Cardiac fibroblast (primary cell): ENCODE results near the gene SELENOO.

Experiments
- DNase-seq, 2 donors: peaks; one replicate each; pipeline versions ENCODE4 v3.0.0 to v3.0.0-alpha.2; 2010; ENCODE audit warnings: low read depth in 2 of 2
- H3K4me3 ChIP-seq, 2 donors: replicated peaks in 1 of 2; 1 replicate in 1 of 2; 2 replicates in 1 of 2; pipeline ENCODE4 v1.5.1; 2011; ENCODE audit warnings: low read depth in 2 of 2, low read length in 2 of 2, mild to moderate bottlenecking in 2 of 2, moderate library complexity in 1 of 2
- TF ChIP-seq, protein P1 (sequence below): IDR thresholded peaks from one replicate; pipeline ENCODE4 v1.5.1; 2011; ENCODE audit warnings: low read depth, mild to moderate bottlenecking, low read length, inconsistent platforms

Gene SELENOO

DNA sequence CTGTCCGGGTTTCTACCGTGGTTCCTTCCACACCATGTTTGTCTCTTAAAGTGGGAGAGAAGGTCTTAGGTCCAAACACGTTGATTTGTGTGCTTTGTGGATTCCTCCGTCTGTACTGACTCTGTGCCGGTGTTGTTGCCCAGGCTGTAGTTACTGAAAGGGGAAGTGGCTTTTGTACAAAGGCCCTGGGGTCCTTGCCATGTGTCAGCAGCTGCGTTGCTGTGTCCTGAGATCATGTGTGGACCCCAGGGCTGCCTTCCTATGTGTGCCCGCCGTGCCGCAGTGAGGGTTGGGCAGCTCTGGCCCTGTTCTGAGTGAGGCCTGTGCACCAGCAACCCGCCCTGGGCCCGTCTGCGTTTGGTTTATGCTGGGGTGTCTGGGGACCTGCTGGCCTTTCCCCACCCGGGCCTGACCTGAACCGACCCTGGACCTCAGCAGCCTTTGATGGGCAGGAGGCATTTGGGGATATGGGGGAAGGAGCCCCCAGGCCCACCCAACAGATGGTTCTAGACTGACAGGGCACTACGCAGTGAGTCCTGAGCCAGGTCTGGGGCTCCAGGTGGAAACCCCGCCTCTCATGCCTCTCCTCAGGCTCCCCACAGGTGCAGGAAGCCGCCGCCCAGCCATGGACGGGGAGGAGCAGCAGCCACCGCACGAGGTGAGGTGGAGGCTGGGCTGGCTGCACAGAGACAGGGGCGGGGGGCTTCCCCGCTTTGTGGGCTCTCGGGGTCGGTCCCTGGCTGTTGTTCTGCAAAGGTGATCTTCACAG, 8.2 kb upstream of the SELENOO start:
- H3K4me3 ChIP-seq = no peak overlapping the region
- TF ChIP-seq, protein P1, sequence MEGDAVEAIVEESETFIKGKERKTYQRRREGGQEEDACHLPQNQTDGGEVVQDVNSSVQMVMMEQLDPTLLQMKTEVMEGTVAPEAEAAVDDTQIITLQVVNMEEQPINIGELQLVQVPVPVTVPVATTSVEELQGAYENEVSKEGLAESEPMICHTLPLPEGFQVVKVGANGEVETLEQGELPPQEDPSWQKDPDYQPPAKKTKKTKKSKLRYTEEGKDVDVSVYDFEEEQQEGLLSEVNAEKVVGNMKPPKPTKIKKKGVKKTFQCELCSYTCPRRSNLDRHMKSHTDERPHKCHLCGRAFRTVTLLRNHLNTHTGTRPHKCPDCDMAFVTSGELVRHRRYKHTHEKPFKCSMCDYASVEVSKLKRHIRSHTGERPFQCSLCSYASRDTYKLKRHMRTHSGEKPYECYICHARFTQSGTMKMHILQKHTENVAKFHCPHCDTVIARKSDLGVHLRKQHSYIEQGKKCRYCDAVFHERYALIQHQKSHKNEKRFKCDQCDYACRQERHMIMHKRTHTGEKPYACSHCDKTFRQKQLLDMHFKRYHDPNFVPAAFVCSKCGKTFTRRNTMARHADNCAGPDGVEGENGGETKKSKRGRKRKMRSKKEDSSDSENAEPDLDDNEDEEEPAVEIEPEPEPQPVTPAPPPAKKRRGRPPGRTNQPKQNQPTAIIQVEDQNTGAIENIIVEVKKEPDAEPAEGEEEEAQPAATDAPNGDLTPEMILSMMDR = no peak

DNA sequence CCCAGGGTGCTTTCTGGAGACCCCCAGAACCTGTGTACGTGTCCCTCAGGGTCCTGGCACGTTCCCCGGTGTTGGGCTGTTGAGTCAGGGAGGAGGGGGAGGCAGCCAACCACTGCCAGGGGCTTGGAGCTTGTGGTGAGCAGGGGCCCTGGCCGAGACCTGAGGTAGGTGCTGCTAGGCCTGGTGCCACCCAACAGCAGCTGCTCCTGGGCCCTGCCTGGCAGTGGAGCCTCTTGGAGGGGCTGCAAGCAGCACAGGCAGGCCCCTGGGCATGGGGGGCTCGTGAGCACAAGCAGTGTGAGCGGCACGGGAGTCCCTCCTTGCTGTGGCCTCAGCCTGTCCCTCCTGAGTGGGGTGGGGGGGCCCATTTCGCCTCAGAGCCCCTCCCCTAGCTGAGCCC, 7.2 kb upstream of the SELENOO start:
- DNase-seq = no peak
- TF ChIP-seq, protein P1 = no peak
- no peak overlapping the region for H3K4me3 ChIP-seq

More for the DNA sequence above, 8.2 kb upstream of the SELENOO start:
- DNase-seq = no peak

DNA sequence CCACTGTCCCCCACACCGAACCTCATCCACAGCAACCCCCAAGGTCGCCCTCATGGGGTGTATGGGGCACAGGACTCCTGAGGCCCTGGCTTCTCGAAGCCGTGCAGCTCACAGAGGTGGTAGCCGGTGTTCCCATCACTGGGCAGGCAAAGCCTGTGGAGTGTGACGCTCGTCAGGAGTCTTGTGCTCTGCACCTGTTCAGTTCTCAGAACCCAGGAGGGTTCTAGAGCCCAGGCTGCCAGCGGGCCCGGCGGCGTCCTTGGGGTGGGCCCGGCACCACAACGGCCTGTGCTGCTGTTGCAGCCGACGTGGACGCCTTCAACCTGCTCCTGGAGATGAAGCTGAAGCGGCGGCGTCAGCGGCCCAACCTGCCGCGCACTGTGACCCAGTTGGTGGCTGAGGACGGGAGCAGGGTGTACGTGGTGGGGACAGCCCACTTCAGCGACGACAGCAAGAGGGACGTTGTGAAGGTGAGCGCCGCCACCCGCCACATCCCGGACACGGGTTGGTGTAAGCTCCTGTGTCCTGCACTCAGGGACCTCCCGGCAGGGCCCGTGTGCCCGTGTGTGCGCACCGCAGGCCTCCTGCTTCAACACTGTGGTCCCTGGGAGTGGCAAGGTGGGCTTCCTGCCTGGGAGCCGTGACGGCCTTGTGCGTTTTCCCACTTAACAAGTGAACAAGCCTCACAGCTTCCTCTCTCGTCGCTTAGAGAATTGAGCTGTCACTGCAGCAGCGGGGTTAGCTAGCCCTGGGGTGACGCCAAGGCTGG, 6.6 kb upstream of the SELENOO start:
- DNase-seq = no peak
- TF ChIP-seq, protein P1 = no peak
- H3K4me3 ChIP-seq = no peak overlapping the region

DNA sequence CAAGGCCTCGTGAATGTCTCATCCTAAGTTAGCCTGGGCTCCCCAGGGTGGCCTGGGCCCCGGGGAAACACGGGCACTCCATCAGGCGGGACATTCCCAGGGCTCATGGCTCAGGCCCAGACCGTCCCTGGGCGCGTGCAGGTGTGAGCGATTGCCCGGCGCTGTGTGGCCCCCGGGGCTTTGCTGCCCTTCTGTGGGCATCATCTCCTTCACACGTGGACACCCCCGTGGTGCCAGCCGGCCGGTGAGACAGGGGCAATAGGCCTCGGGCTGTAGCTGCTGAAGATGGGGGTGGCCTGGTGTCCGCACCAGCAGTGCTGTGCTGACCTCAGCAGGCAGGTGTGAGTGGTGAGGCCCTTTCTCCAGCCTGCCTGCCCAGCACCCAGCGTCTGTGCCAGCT, 4.6 kb upstream of the SELENOO start:
- TF ChIP-seq, protein P1 = no peak
- H3K4me3 ChIP-seq = no peak overlapping the region

DNA sequence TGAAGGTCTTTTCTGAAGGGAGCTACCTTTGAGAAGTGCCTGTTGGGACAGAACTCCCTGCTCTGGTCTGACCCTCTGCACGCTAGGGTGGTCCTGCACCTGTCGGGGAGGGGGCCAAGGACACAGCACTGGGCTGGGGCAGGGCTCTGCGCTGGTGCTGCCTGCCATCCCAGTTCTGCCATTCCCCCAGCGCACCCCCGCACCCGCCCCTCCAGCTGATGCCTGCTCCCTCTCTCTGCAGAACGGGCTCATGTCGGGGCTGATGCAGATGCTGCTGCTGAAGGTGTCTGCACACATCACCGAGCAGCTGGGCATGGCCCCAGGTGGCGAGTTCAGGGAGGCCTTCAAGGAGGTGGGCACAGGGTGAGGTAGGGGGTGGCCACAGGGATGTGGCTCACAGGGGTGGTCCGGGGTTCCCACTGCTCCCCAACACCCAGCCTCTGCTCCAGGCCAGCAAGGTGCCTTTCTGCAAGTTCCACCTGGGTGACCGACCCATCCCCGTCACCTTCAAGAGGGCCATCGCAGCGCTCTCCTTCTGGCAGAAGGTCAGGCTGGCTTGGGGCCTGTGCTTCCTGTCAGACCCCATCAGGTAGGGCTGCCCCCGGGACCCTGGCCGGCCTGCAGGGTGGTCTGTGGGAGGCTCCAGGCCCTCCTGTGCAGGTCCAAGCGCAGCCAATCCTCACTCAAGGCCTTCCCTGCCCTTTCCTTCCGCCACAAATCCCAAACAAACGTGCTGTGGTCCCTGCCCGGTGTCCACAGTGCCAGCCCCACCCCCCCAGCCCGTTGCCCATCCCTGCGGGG, 3.6 kb upstream of the SELENOO start:
- no peak overlapping the region for H3K4me3 ChIP-seq
- no peak for DNase-seq
- TF ChIP-seq, protein P1 = no peak

More for the DNA sequence above, 4.6 kb upstream of the SELENOO start:
- no peak for DNase-seq

DNA sequence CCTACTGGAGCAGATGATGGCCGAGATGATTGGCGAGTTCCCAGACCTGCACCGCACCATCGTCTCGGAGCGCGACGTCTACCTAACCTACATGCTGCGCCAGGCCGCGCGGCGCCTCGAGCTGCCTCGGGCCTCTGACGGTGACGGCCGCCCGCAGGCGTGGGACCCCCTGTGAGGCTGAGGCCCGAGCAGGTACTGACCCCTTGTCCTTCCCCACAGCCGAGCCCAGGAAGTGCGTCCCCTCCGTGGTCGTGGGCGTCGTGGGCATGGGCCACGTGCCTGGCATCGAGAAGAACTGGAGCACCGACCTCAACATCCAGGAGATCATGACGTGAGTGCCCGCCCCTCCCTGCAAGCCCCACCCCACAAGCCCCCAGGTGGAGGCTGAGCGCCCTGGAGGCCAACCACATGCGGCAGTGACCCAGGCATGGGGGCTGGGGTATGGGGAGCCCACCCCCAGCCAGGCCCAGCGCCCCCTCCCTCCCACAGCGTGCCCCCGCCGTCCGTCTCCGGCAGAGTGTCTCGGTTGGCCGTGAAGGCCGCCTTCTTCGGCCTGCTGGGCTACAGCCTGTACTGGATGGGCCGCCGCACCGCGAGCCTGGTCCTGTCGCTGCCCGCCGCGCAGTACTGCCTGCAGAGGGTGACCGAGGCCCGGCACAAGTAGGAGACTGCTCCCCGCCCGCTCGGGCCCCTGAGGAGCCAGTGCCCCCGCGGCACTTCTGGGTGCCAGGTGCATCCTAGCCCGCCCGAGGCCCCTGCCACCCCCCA, 2.8 kb upstream of the SELENOO start:
- no peak overlapping the region for H3K4me3 ChIP-seq
- no peak for DNase-seq
- TF ChIP-seq, protein P1 = no peak
